IPS DF 6.9 (cell line): ENCODE results near the gene TFCP2.

Experiments
- DNase-seq: peaks from one replicate; pipeline ENCODE4 v3.0.0-alpha.2; 2013; ENCODE audit warnings: low read depth, low spot score
- H3K27ac ChIP-seq: one replicate; pipeline ENCODE4 v1.5.1; 2013; ENCODE audit warnings: low read length, control low read depth
- H3K27me3 ChIP-seq: 2 replicates; pipeline ENCODE4 v1.6.1; 2013; ENCODE audit warnings: mild to moderate bottlenecking, low read length; ENCODE audit not compliant: control insufficient read depth, insufficient read depth
- H3K36me3 ChIP-seq: 2 replicates; pipeline ENCODE4 v1.6.1; 2013; ENCODE audit warnings: low read length; ENCODE audit not compliant: control insufficient read depth, insufficient read depth
- H3K4me1 ChIP-seq: 2 replicates; pipeline ENCODE4 v1.6.1; 2013; ENCODE audit warnings: low read length; ENCODE audit not compliant: control insufficient read depth, insufficient read depth
- H3K4me3 ChIP-seq: 2 replicates; pipeline ENCODE4 v1.5.1; 2013; ENCODE audit warnings: mild to moderate bottlenecking, low read length
- H3K9me3 ChIP-seq: 2 replicates; pipeline ENCODE4 v1.6.1; 2013; ENCODE audit warnings: low read length, inconsistent platforms; ENCODE audit not compliant: control insufficient read depth, insufficient read depth
- WGBS: extraction: QIAGEN DNeasy Blood & Tissue Kit; methylation state at CpG from one replicate; pipeline ENCODE4 v1.1.7; 2013; ENCODE audit warnings: mixed read lengths, missing lambda C conversion rate; ENCODE audit not compliant: insufficient read length, insufficient coverage; 5-methylcytosine and 5-hydroxymethylcytosine counted together

Gene TFCP2

GRCh38 chr12:51071663-51072062 lies 101.3 kb downstream of the TFCP2 start:
- no peak overlapping the region for H3K4me3 ChIP-seq
- peaks cover 14% of the 10 kb centered on the region for H3K36me3 ChIP-seq
- no peak overlapping the region for H3K27ac ChIP-seq
- DNase-seq, result no peak
- no peaks in the 10 kb centered on the region for H3K27me3 ChIP-seq
- WGBS, result no CpG with 5 or more reads among the region's 2 CpGs
- no peaks in the 10 kb centered on the region for H3K4me1 ChIP-seq
- H3K9me3 ChIP-seq, result no peaks in the 10 kb centered on the region

GRCh38 chr12:51070004-51070403 lies 102.9 kb downstream of the TFCP2 start:
- H3K27ac ChIP-seq, result no peak overlapping the region
- H3K4me3 ChIP-seq, result no peak overlapping the region
- no peaks in the 10 kb centered on the region for H3K4me1 ChIP-seq
- H3K9me3 ChIP-seq, result no peaks in the 10 kb centered on the region
- WGBS, result no CpG with 5 or more reads among the region's 3 CpGs
- DNase-seq, result no peak
- H3K36me3 ChIP-seq, result peaks cover 21% of the 10 kb centered on the region
- H3K27me3 ChIP-seq, result no peaks in the 10 kb centered on the region

DNA sequence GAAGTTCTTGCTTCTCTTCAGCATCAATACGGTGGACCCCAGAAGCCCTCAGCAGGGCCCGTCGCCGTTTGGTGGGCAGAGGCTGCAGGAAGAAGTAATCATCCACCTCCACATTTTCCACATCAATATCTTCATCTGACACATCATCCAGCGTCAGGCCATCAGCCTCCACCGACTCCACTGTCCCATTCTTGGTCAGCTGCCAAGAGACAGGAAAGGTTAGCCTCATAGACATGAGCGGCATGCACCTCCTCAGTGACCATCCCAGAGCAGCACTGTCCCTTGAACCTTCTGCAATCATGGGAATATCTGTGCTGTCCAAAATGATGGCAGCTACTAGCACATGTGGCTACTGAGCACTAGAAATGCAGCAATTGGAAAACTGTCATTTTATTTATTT lies 105.2 kb downstream of the TFCP2 start:
- peaks cover 26% of the 10 kb centered on the region for H3K36me3 ChIP-seq
- H3K27ac ChIP-seq, result no peak overlapping the region
- no peaks in the 10 kb centered on the region for H3K9me3 ChIP-seq
- no peaks in the 10 kb centered on the region for H3K27me3 ChIP-seq
- DNase-seq, result no peak
- WGBS, result no CpG with 5 or more reads among the region's 7 CpGs
- H3K4me3 ChIP-seq, result no peak overlapping the region
- no peaks in the 10 kb centered on the region for H3K4me1 ChIP-seq

DNA sequence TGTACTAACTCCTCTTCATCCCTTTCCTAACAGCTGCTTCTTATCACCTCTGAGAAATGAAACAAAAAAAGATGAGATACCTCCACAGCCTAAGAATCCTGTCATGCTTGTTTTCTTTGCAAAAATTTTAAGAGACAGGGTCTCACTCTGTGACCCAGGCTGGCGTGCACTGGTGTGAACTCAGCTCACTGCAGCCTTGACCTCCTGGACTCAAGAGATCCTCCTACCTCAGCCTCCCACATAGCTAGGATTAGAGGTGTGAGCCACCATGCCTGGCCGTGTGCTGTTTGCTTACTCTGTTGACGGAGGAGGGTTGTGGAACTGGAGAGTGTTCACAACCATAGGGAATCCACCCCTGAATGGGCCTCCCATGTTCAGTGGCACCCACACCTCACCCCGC lies 105.7 kb downstream of the TFCP2 start:
- H3K4me1 ChIP-seq, result no peaks in the 10 kb centered on the region
- H3K27me3 ChIP-seq, result no peaks in the 10 kb centered on the region
- no peaks in the 10 kb centered on the region for H3K9me3 ChIP-seq
- H3K27ac ChIP-seq, result no peak overlapping the region
- no CpG with 5 or more reads among the region's 4 CpGs for WGBS
- DNase-seq, result no peak
- H3K4me3 ChIP-seq, result no peak overlapping the region
- peaks cover 26% of the 10 kb centered on the region for H3K36me3 ChIP-seq

GRCh38 chr12:51065530-51065929 lies 107.4 kb downstream of the TFCP2 start:
- peaks cover 23% of the 10 kb centered on the region for H3K36me3 ChIP-seq
- H3K4me3 ChIP-seq, result no peak overlapping the region
- no peaks in the 10 kb centered on the region for H3K27me3 ChIP-seq
- no peak overlapping the region for H3K27ac ChIP-seq
- H3K4me1 ChIP-seq, result no peaks in the 10 kb centered on the region
- no CpG with 5 or more reads among the region's 5 CpGs for WGBS
- H3K9me3 ChIP-seq, result no peaks in the 10 kb centered on the region
- no peak for DNase-seq

- no CpG with 5 or more reads among the region's 9 CpGs for WGBS
- no peak overlapping the region for H3K4me3 ChIP-seq
- H3K9me3 ChIP-seq, result no peaks in the 10 kb centered on the region
- no peak for DNase-seq
- no peaks in the 10 kb centered on the region for H3K27me3 ChIP-seq
- no peaks in the 10 kb centered on the region for H3K4me1 ChIP-seq
- H3K36me3 ChIP-seq, result peaks cover 25% of the 10 kb centered on the region; the same call in 1 of the 2 replicates
- no peak overlapping the region for H3K27ac ChIP-seq
Measured at GRCh38 chr12:51062631-51063397, 110.1 kb downstream of the TFCP2 start.

GRCh38 chr12:51059086-51059485 lies 113.8 kb downstream of the TFCP2 start:
- no peak overlapping the region for H3K4me3 ChIP-seq
- no peak for DNase-seq
- peaks cover 17% of the 10 kb centered on the region; the same call in 1 of the 2 replicates for H3K36me3 ChIP-seq
- no peaks in the 10 kb centered on the region for H3K27me3 ChIP-seq
- no CpG with 5 or more reads among the region's 7 CpGs for WGBS
- no peaks in the 10 kb centered on the region for H3K9me3 ChIP-seq
- no peak overlapping the region for H3K27ac ChIP-seq
- H3K4me1 ChIP-seq, result no peaks in the 10 kb centered on the region

- no peaks in the 10 kb centered on the region for H3K27me3 ChIP-seq
- H3K4me1 ChIP-seq, result no peaks in the 10 kb centered on the region
- peaks cover 14% of the 10 kb centered on the region; the same call in 1 of the 2 replicates for H3K36me3 ChIP-seq
- H3K4me3 ChIP-seq, result no peak overlapping the region
- DNase-seq, result no peak
- H3K9me3 ChIP-seq, result no peaks in the 10 kb centered on the region
- H3K27ac ChIP-seq, result no peak overlapping the region
- WGBS, result no CpG with 5 or more reads among the region's 5 CpGs
Measured at GRCh38 chr12:51056242-51056641, 116.7 kb downstream of the TFCP2 start.

- Histone ChIP-seq H3K36me3 (peaks cover 14% of the 10 kb centered on the region; the same call in 1 of the 2 replicates), H3K4me3 (no peak overlapping the region), H3K4me1 (no peaks in the 10 kb centered on the region), H3K9me3 (no peaks in the 10 kb centered on the region), H3K27ac (no peak overlapping the region), H3K27me3 (no peaks in the 10 kb centered on the region)
- no CpG with 5 or more reads among the region's 2 CpGs for WGBS
- no peak for DNase-seq
Measured at GRCh38 chr12:51055060-51055459, 117.9 kb downstream of the TFCP2 start.

- WGBS, result 100% methylated on average over 2 of the region's 4 CpGs
- no peaks in the 10 kb centered on the region for H3K27me3 ChIP-seq
- H3K36me3 ChIP-seq, result peaks cover 7% of the 10 kb centered on the region; the same call in 1 of the 2 replicates
- no peak for DNase-seq
- no peak overlapping the region for H3K27ac ChIP-seq
- no peaks in the 10 kb centered on the region for H3K9me3 ChIP-seq
- H3K4me3 ChIP-seq, result no peak overlapping the region
- H3K4me1 ChIP-seq, result no peaks in the 10 kb centered on the region
Measured at GRCh38 chr12:51051787-51052186, 121.1 kb downstream of the TFCP2 start.

DNA sequence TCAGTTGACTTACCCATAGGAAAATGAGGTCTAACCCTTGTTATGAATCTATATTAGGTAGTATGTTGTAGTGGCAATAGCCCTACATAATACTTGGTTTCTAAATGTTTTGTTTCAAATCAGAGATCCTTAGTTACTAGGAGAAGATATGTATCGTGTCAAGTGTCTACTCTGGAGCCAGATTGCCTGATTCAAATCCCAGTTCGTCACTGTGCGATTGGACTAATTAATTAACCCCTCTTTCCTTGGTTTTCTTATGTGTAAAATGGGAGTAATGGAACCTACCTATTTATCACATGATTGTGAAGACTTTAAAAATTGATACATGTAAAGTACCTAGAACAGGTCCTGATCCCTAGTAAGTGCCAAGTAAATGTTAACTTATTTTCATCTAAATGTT lies 123.4 kb downstream of the TFCP2 start:
- WGBS, result no CpG with 5 or more reads among the region's 3 CpGs
- Histone ChIP-seq H3K27me3 (no peaks in the 10 kb centered on the region), H3K9me3 (no peaks in the 10 kb centered on the region), H3K4me3 (no peak overlapping the region), H3K36me3 (peaks cover 2% of the 10 kb centered on the region; the same call in 1 of the 2 replicates), H3K27ac (no peak overlapping the region), H3K4me1 (no peaks in the 10 kb centered on the region)
- DNase-seq, result no peak
